Measurements from ENCODE around the gene ACER2.
A peak's percentile ranks its signal among the peaks of the same experiment; 100 is the strongest.

Gene ACER2

DNA sequence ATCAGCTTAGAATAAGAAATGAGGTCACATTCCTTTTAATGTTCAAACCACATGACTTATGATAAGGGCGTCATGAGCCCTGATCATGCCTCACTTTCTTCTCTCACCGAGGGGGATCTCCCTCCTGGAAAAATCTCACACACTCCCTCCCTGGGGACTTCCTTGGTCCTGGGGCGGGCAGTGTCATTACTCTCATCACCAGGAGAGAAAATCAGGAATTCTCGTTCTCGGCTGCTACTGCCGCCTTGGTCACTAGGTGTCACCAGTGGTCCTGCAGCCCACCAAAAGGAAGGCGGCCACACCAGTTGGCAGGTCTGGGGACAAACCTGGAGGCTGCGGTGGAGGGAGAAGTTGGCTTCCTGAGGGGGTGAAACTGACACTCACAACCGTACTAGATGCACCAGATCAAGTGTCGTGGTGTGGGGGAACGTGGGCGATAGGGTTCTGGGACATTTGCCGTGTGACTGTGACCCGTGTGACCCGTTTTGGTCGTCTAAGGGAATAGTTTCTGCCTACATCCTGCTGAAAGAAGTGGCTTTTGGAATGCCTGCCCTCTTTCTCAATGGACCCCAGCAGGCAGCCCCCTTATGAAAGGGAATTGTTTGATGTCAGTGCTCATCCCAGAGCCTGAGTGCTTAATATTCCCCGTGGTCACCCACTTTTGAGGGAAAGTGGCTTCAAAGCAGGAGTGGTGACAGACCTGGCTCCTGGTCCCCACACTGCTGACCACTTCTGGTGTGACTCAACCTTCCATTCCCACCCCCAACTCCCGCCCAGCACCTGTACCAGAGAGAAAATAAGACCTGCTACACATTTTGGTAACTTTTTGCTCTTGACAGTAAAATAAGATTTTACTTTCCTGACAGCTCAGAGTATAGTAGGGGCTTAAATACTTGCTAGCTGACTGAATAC lies 63.2 kb downstream of the ACER2 start:
- TF ChIP-seq POLR2A (IDR thresholded peaks at IDR 0.05; ENCODE audit: low read depth, low read length): no peak
- DNase-seq (ENCODE audit: insufficient read length, low spot score) (peak; percentile 56), FAIRE-seq (peak; percentile 71)

DNA sequence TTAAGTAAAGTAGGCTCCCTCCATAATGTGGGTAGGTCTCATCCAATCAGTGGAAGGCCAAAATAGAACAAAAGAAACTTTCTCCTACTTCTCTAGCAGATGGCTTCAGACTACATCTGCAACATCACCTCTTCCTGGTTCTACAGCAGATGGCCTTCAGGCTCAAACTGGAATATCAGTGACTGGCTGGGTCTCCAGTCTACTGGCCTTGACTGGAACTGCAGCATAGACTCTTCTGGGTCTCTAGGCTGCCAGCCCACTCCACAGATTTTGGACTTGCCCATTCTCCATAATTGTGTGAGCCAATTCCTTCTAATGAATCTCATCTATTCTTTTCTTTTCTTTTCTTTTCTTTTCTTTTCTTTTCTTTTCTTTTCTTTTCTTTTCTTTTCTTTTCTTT lies 64.8 kb downstream of the ACER2 start:
- TF ChIP-seq POLR2A (IDR thresholded peaks at IDR 0.05; ENCODE audit: low read depth, low read length): no peak
- FAIRE-seq: no peak
- DNase-seq (ENCODE audit: insufficient read length, low spot score): no peak

DNA sequence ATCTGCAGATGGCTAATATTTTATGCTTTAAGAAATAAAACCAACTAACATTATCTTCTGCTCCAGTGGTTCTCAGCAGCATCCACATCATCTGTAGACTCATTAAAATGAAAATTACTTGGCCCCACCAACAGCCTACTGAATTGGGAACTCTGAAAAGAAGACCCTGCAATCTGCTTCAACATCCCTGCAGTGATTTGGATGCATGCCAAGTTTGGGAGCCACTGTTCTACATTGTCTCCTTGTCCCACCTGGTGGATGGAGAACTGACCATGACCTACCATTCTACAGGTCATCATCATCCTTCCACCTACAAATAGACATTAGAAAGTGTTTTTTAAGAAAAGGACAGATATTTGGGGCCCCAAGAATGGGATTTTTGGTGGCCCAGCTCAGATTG lies 71.1 kb downstream of the ACER2 start:
- TF ChIP-seq POLR2A (IDR thresholded peaks at IDR 0.05; ENCODE audit: low read depth, low read length): no peak
- DNase-seq (ENCODE audit: insufficient read length, low spot score) (no peak), FAIRE-seq (no peak)

DNA sequence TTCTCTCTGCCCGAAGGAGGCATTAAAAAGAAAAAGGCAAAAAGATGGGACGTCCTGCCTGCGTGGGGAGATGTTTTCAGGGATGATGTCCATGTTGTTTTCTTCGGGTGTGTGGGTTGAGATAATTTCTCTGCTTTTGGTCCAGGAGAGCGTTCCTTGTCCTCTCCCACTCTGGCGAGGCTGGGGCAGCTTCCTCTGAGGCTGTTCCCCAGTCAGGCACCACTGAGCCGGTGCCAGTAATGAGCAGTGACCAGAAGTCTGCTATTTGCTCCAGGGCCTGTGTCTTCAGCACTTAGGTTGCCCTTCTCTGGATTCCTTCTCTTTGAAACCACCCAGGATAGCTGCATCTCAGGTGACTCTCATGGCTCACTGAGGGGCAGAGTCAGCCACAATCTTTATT lies 71.5 kb downstream of the ACER2 start:
- DNase-seq (ENCODE audit: insufficient read length, low spot score): no peak
- TF ChIP-seq POLR2A (IDR thresholded peaks at IDR 0.05; ENCODE audit: low read depth, low read length): no peak
- no peak for FAIRE-seq

DNA sequence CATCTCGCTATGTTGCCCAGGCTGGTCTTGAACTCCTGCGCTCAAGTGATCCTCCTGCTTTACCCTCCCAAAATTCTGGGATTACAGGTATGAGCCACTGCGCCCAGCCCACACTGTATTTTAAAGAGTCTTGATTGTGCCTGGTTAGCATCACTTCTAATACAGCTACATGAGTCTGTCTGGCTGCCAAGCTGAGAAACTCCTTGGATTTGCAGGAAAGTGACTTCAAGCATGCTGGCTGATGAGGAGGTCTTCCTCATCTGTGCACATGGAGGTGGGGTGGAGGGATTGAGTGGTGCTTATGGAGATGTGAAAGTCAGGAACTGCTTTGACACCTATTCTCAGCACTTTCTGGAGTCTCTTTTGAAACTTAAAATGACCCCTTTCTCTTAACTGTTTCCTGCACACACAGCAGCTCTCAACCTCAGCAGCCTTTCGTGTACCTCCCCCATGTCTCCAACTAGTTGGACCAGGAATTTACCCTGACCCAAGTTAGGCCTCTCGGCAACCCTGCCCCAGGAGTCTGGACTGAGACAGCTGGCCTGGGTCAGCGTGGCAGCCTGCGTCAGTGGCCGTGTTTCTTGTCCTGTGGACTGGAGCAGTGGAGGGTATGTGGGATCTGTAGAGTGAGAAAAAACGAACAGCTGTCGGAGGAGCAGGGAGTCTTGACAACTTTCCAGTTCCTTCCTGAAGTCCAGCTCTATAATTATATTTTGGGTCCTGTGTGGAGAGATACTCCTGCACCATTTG lies 72.5 kb downstream of the ACER2 start:
- FAIRE-seq (no peak), DNase-seq (ENCODE audit: insufficient read length, low spot score) (no peak)
- TF ChIP-seq POLR2A (IDR thresholded peaks at IDR 0.05; ENCODE audit: low read depth, low read length): no peak

DNA sequence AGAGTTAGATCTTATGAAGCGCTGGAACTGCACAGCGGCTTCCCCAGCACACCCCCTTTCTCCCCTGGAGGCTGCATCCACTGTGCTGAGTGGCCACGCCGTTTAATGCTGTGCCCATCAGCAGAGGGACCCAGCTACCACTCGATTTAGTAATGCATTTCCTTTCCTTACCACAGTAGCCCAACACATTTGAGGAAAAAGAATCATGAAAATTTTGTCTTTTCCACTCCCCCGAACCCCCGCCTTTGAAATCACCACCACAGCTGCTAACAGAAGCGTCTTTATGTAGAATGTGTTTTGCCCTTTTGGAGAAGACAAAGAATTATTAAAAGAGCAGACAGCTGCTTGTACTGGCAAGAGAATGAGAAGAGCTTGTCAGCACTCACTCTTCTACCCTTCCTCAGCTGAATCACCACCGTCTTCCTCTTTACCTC lies 73.2 kb downstream of the ACER2 start:
- DNase-seq (ENCODE audit: insufficient read length, low spot score) (no peak), FAIRE-seq (no peak)
- no peak for TF ChIP-seq POLR2A (IDR thresholded peaks at IDR 0.05; ENCODE audit: low read depth, low read length)

DNA sequence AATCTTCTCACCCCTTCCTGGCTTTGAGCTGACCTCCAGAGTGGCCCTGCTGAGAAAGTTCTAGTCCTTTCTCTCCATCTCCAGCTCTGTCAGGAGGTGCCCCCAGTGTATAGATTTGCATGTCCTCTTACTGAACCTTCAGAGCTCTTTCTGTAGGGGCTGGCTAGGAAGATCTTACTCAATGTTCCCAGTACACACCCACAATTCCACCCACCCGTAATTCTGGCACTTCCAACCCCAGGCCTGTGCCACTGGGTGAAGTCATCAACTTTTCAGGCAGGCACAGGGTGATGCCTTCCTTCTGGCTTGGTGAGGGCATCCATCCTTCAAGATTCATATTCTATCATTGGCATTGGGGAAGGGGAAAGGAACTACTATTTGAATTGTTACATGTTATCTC lies 75.9 kb downstream of the ACER2 start:
- FAIRE-seq (no peak), DNase-seq (ENCODE audit: insufficient read length, low spot score) (no peak)
- no peak for TF ChIP-seq POLR2A (IDR thresholded peaks at IDR 0.05; ENCODE audit: low read depth, low read length)

DNA sequence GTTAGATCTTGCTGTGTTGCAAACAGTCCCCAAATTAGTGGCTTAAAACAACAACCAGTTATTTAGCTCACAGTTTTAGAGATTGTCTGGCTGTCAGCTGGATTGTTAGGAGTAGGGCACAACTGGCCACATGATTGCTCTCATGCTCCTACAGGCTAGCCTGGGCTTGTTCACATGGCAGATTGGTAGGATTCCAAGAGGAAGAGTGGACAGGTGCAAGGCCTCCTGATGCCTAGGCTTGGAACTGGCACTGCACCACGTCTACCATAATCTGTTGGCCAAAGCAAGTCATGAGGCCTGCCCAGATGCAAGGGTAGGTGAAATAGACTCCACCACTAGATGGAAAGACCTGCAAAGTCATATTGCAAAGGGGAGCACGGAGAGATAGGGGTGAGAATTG lies 76.4 kb downstream of the ACER2 start:
- TF ChIP-seq POLR2A (IDR thresholded peaks at IDR 0.05; ENCODE audit: low read depth, low read length): no peak
- DNase-seq (ENCODE audit: insufficient read length, low spot score) (no peak), FAIRE-seq (no peak)

DNA sequence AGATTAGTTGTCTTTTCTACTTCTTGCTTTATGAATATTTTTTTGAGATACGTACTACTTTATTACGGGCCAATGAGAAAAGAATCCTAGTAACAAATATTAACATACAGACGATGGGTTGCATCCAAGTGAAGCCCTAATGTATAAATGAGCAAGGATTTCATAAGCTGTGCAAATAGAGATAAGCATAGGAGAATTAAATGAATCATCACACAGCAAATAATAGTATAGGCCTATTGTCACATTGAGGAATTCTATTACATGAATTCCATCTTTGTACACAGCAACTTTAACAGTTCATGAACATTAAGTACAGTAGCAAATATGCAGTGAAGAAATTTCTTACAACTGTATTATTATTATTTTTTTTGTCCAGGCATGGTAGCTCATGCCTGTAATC lies 78.0 kb downstream of the ACER2 start:
- DNase-seq (ENCODE audit: insufficient read length, low spot score) (no peak), FAIRE-seq (no peak)
- no peak for TF ChIP-seq POLR2A (IDR thresholded peaks at IDR 0.05; ENCODE audit: low read depth, low read length)

DNA sequence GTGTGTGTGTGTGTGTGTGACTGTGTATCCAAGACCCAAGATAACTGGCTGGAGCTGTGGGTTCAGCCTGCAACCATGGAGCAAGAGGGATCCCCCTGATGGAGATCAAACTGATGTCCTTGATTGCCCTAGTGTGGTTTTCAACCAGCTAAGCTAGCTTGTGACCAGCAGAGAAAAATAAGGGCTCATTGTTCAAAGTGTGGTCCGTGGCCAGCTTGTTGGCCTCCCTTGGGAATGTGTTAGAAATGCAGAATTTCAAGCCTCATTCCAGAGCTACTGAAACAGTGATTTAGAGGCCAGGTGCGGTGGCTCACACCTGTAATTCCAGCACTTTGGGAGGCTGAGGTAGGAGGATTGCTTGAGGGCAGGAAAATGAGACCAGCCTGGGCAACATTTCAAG lies 79.9 kb downstream of the ACER2 start:
- no peak for TF ChIP-seq POLR2A (IDR thresholded peaks at IDR 0.05; ENCODE audit: low read depth, low read length)
- FAIRE-seq (no peak), DNase-seq (ENCODE audit: insufficient read length, low spot score) (no peak)

DNA sequence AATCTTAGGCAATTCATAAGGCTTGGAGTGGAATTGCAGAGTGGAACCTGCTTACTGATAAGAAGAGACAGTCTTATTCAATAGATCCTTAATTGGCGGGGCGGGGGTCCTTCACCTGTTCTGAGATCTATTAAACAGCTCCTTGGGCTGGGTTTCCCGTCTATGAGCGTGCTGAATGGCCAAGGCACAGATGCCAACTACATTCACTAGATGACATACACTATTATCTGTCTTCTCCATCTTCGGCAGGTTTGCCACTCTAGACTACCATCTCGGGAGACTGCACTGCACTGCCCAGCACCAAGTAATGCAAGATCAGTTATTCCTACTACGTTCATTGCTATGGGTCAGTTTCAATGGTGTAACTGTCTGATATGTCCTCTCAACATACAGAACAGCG lies 81.5 kb downstream of the ACER2 start:
- FAIRE-seq: no peak
- no peak for DNase-seq (ENCODE audit: insufficient read length, low spot score)
- TF ChIP-seq POLR2A (IDR thresholded peaks at IDR 0.05; ENCODE audit: low read depth, low read length): no peak

DNA sequence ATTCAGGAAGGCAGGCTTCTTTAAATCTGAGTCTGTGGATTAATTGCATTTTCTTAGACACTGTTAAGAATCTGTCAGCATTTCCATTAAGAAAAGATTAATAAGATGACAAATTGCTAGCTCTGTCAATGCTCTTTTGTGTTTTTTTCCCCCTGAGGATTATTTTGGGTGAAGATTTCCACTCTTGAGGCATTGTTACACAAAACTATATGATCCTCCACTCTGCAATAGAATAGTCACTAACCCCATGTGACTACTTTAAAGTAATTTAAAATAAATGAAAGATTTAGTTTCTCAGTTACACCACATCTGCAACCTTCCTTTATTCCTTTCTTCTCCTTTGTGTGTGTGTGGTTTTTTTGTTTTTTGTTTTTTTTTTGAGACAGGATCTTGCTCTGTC lies 82.0 kb downstream of the ACER2 start:
- FAIRE-seq (peak; percentile 27), DNase-seq (ENCODE audit: insufficient read length, low spot score) (no peak)
- TF ChIP-seq POLR2A (IDR thresholded peaks at IDR 0.05; ENCODE audit: low read depth, low read length): no peak

DNA sequence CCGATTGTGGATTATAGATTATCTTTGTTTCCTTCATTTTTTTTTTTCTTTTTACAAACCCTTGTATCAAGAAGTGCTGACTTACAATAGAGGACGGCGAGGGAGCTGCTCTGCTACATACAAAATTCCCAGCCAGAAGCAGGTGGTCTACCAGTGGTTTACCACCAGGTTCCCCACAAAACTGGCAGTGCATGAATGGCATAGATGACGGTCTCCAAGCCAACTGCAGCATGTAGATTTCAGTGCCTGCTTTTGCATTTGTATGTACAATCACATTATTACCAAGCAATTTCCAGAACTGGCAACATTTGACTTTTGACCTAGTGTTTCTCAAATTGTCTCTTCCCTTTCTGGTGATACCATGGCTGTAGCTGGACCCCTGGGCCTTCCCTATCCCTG lies 84.0 kb downstream of the ACER2 start:
- DNase-seq (ENCODE audit: insufficient read length, low spot score) (no peak), FAIRE-seq (no peak)
- TF ChIP-seq POLR2A (IDR thresholded peaks at IDR 0.05; ENCODE audit: low read depth, low read length): no peak

DNA sequence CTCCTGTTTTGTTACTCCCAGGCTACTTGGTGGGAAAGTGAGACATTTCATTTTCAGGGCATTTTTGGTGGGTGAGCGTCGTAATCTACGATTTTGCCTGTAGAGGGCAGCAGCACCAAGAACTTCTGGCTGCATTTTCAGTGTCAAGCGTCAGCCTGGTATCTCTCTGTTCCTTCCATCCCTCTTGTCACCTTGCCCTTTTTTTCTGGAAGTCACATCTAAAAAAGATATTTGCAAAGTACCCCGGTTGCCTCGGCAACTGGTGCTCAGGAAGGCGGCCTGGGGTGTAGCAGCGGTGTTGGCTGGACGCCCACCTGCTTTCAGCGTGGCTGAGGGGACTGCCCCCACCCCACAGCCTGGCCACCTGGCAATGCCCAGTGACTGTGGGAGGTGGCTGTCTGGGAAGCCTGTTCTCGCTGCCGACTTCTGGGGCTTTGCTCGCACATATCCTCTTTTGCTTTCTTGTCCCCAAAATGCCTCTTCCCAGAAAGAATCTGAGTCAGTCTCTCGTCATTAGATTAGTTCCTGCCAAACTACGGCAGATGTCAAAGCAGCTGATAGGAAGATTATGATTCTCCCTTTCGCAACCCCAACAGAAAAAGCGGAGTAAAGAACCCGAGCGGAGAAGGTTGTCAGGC lies 84.5 kb downstream of the ACER2 start:
- DNase-seq (ENCODE audit: insufficient read length, low spot score) (peak; percentile 48), FAIRE-seq (peak; percentile 97)
- no peak for TF ChIP-seq POLR2A (IDR thresholded peaks at IDR 0.05; ENCODE audit: low read depth, low read length)
